ENCODE data around the gene ALG9. TPM values are rescaled to one million over a fixed set of nuclear protein-coding genes. Genes with fewer than 3 reads are reported as not detected.
A peak's percentile ranks its signal among the peaks of the same experiment; 100 is the strongest.

Gene ALG9
- total and polyA plus RNA-seq, 2 donors (not counting 3 experiments of a cell fraction or from before 2014, with no cell fraction given): 29.1 to 29.4 TPM

GRCh38 chr11:111916768-111917167 lies 45.4 kb upstream of the ALG9 start:
- CTCF ChIA-PET: no interaction called here
- Histone ChIP-seq H2AFZ (ENCODE audit: low read depth, low read length) (no peak overlapping the region), H4K20me1 (replicated peaks; ENCODE audit: control insufficient read depth, extremely low read depth, insufficient read depth, low read length) (no peaks in the 10 kb centered on the region), H3K79me2 (ENCODE audit: control insufficient read depth, insufficient read depth, low read length) (no peaks in the 10 kb centered on the region), H3K4me2 (ENCODE audit: insufficient read depth, low read length) (no peak overlapping the region), H3K4me3 (replicated peaks in 1 of 3; ENCODE audit: insufficient read depth in 1 of 3, low read depth in 1 of 3, low read length in 3 of 3) (no peak overlapping the region), H3K9me1 (replicated peaks; ENCODE audit: control insufficient read depth, extremely low read depth, insufficient read depth, low read length) (no peaks in the 10 kb centered on the region), H3K9ac (replicated peaks; ENCODE audit: extremely low read depth, insufficient read depth, low read length) (no peak overlapping the region), H3K9me3 (replicated peaks; ENCODE audit: control insufficient read depth, insufficient read depth, low read length) (no peaks in the 10 kb centered on the region), H3K27me3 (ENCODE audit: control insufficient read depth in 2 of 2, insufficient read depth in 2 of 2, low read length in 2 of 2) (no peaks in the 10 kb centered on the region), H3K27ac (ENCODE audit: insufficient read depth, low read depth, low read length) (no peak overlapping the region), H3K4me1 (ENCODE audit: control insufficient read depth, extremely low read depth, insufficient read depth, low read length) (peaks cover 6% of the 10 kb centered on the region), H3K36me3 (ENCODE audit: control insufficient read depth in 2 of 2, extremely low read depth in 1 of 2, insufficient read depth in 2 of 2, low read length in 2 of 2) (no peaks in the 10 kb centered on the region)
- DNase-seq (ENCODE audit: low read depth, low spot score): no peak
- POLR2A ChIA-PET: no interaction called here
- dilution Hi-C loops (cut with MboI; ENCODE audit: extremely low pct_ligation_motif_present, low sequenced_read_pairs): no loop called here
- no TSS peak for BruUV-seq (replicated peaks)
- FAIRE-seq: no peak
- no peak for TF ChIP-seq CTCF (IDR thresholded peaks at IDR 0.05; ENCODE audit: extremely low read depth in 1 of 2, insufficient read depth in 1 of 2, low read depth in 1 of 2, low read length in 2 of 2)
- intact Hi-C loops (cut with micrococcal nuclease): no loop called here

GRCh38 chr11:111913997-111914396 lies 42.6 kb upstream of the ALG9 start:
- Histone ChIP-seq H3K36me3 (ENCODE audit: control insufficient read depth in 2 of 2, extremely low read depth in 1 of 2, insufficient read depth in 2 of 2, low read length in 2 of 2) (no peaks in the 10 kb centered on the region), H3K27me3 (ENCODE audit: control insufficient read depth in 2 of 2, insufficient read depth in 2 of 2, low read length in 2 of 2) (peaks cover 2 to 9% of the 10 kb centered on the region in 2 experiments), H3K27ac (ENCODE audit: insufficient read depth, low read depth, low read length) (peak overlapping the region; percentile 2), H3K9me3 (replicated peaks; ENCODE audit: control insufficient read depth, insufficient read depth, low read length) (no peaks in the 10 kb centered on the region), H2AFZ (ENCODE audit: low read depth, low read length) (peak overlapping the region; percentile 73), H3K4me1 (ENCODE audit: control insufficient read depth, extremely low read depth, insufficient read depth, low read length) (peaks cover 6% of the 10 kb centered on the region), H3K9ac (replicated peaks; ENCODE audit: extremely low read depth, insufficient read depth, low read length) (peak overlapping the region; percentile 18), H3K9me1 (replicated peaks; ENCODE audit: control insufficient read depth, extremely low read depth, insufficient read depth, low read length) (no peaks in the 10 kb centered on the region), H3K4me3 (replicated peaks in 1 of 3; ENCODE audit: insufficient read depth in 1 of 3, low read depth in 1 of 3, low read length in 3 of 3) (no peak overlapping the region), H3K4me2 (ENCODE audit: insufficient read depth, low read length) (no peak overlapping the region), H4K20me1 (replicated peaks; ENCODE audit: control insufficient read depth, extremely low read depth, insufficient read depth, low read length) (no peaks in the 10 kb centered on the region), H3K79me2 (ENCODE audit: control insufficient read depth, insufficient read depth, low read length) (no peaks in the 10 kb centered on the region)
- dilution Hi-C loops (cut with MboI; ENCODE audit: extremely low pct_ligation_motif_present, low sequenced_read_pairs) (no loop called here), intact Hi-C loops (cut with micrococcal nuclease) (no loop called here)
- no TSS peak for BruUV-seq (replicated peaks)
- CTCF ChIA-PET: interaction anchor here (1.0 to 2.0 kb wide), 4 partner anchors 11 to 68 kb away, joined by 3 to 7 read pairs (median 4); no protein-coding TSS in a partner anchor
- peak; percentile 53 for FAIRE-seq
- POLR2A ChIA-PET: no interaction called here
- TF ChIP-seq JUN (IDR thresholded peaks at IDR 0.05; ENCODE audit: borderline replicate concordance, insufficient read depth, insufficient read length, low read depth): peak; percentile 13
- TF ChIP-seq CTCF (IDR thresholded peaks at IDR 0.05; ENCODE audit: extremely low read depth in 1 of 2, insufficient read depth in 1 of 2, low read depth in 1 of 2, low read length in 2 of 2): no peak
- no peak for TF ChIP-seq MAX (IDR thresholded peaks at IDR 0.05; ENCODE audit: insufficient read depth, insufficient read length)
- DNase-seq (ENCODE audit: low read depth, low spot score): peak; percentile 61

Data from endothelial cell of umbilical vein (primary cell).